B cell (primary cell): ENCODE results near the gene NAV2.

Experiments used
- CTCF ChIP-seq: fragments of 200-600 bp; IDR thresholded peaks from one replicate; pipeline ENCODE4 v1.8.0; 2022; ENCODE audit warnings: antibody characterized with exemption, mild to moderate bottlenecking
- EZH2 ChIP-seq: IDR thresholded peaks from 2 replicates; pipeline ENCODE4 v1.6.1; 2012; ENCODE audit warnings: borderline replicate concordance, low read depth, mild to moderate bottlenecking, moderate library complexity, low read length; ENCODE audit not compliant: insufficient read depth, poor library complexity, severe bottlenecking

GRCh38 chr11:19683862-19684491, 28.7 kb upstream of the NAV2 start:
- TF ChIP-seq CTCF = no peak
- TF ChIP-seq EZH2 = no peak
